Measurements from ENCODE around the gene IVNS1ABP. TPM values are rescaled to one million over a fixed set of nuclear protein-coding genes. Genes with fewer than 3 reads are reported as not detected.

Gene IVNS1ABP
- total RNA-seq, 4 donors from 2014 or later: 51.7 to 87.8 (median 61.1) TPM

- peaks cover 23 to 25% of the 10 kb centered on the region in 2 donors for H3K4me1 ChIP-seq
- no peaks in the 10 kb centered on the region for H3K36me3 ChIP-seq
- no peak overlapping the region for H3K4me3 ChIP-seq (replicated peaks in 1 of 3)
- H3K27ac ChIP-seq: no peak overlapping the region
- DNase-seq: no peak
- WGBS, 2 donors: 77 to 88% methylated on average over 1 of the region's 1 CpG
- intact Hi-C loops (cut with DNase I): loop anchor here (10.0 kb wide), 1 partner anchor 1056 kb away; the partner anchor contains the start of genes ODR4 and TPR
- no peaks in the 10 kb centered on the region for H3K9me3 ChIP-seq
- no peaks in the 10 kb centered on the region for H3K27me3 ChIP-seq
- TF ChIP-seq POLR2A (IDR thresholded peaks at IDR 0.05): no peak
These were observed 2.1 kb upstream of the IVNS1ABP start for GRCh38 chr1:185319139-185319475.

GRCh38 chr1:185318431-185319138 is 1.5 kb upstream of the IVNS1ABP start:
- no peaks in the 10 kb centered on the region for H3K9me3 ChIP-seq
- H3K27ac ChIP-seq: peak overlapping the region; percentile 93 to 98 (median 97)
- intact Hi-C loops (cut with DNase I): loop anchor here (10.0 kb wide), 1 partner anchor 1056 kb away; the partner anchor contains the start of genes ODR4 and TPR
- 79 to 81% methylated on average over 10 of the region's 10 CpGs for WGBS, 2 donors
- H3K4me1 ChIP-seq: peaks cover 23 to 28% of the 10 kb centered on the region in 2 donors
- H3K36me3 ChIP-seq: no peaks in the 10 kb centered on the region
- peak overlapping the region in 1 of 3 donors; percentile 96 for H3K4me3 ChIP-seq (replicated peaks in 1 of 3)
- TF ChIP-seq CTCF (IDR thresholded peaks at IDR 0.05): no peak
- no peak for TF ChIP-seq POLR2A (IDR thresholded peaks at IDR 0.05)
- H3K27me3 ChIP-seq: no peaks in the 10 kb centered on the region
- DNase-seq: no peak

- 24 to 25% methylated on average over 11 of the region's 11 CpGs for WGBS, 2 donors
- TF ChIP-seq POLR2A (IDR thresholded peaks at IDR 0.05) (no peak), CTCF (IDR thresholded peaks at IDR 0.05) (peak in 2 of 6 experiments; percentile 12 to 27)
- Histone ChIP-seq H3K4me1 (peaks cover 25 to 28% of the 10 kb centered on the region in 2 donors), H3K4me3 (replicated peaks in 1 of 3) (peak overlapping the region in 2 of 3 donors; percentile 80 to 96), H3K9me3 (no peaks in the 10 kb centered on the region), H3K27me3 (no peaks in the 10 kb centered on the region), H3K27ac (peak overlapping the region; percentile 93 to 98 (median 97)), H3K36me3 (no peaks in the 10 kb centered on the region)
- DNase-seq: peak; percentile 42 to 47
- intact Hi-C loops (cut with DNase I): loop anchor here (10.0 kb wide), 1 partner anchor 1057 kb away; the partner anchor contains the start of genes ODR4 and TPR
These were observed 855 bp upstream of the IVNS1ABP start for GRCh38 chr1:185317886-185318310.

GRCh38 chr1:185316163-185317033 is 645 bp downstream of the IVNS1ABP start:
- Histone ChIP-seq H3K4me1 (peaks cover 29 to 32% of the 10 kb centered on the region in 2 donors), H3K4me3 (replicated peaks in 1 of 3) (peak overlapping the region; percentile 61 to 96 (median 86)), H3K36me3 (no peaks in the 10 kb centered on the region), H3K9me3 (no peaks in the 10 kb centered on the region), H3K27ac (peak overlapping the region; percentile 70 to 98 (median 97)), H3K27me3 (no peaks in the 10 kb centered on the region)
- WGBS, 2 donors: 0 to 1% methylated on average over 25 to 26 of the region's 88 CpGs
- intact Hi-C loops (cut with DNase I): loop anchor here (10.0 kb wide), 1 partner anchor 1058 kb away; the partner anchor contains the start of genes ODR4 and TPR
- DNase-seq: peak; percentile 92
- TF ChIP-seq CTCF (IDR thresholded peaks at IDR 0.05) (peak in 1 of 6 experiments; percentile 12), POLR2A (IDR thresholded peaks at IDR 0.05) (peak; percentile 18 to 77)

GRCh38 chr1:185315445-185316071 is 1.5 kb downstream of the IVNS1ABP start:
- H3K36me3 ChIP-seq: no peaks in the 10 kb centered on the region
- no peaks in the 10 kb centered on the region for H3K9me3 ChIP-seq
- peaks cover 29 to 32% of the 10 kb centered on the region in 2 donors for H3K4me1 ChIP-seq
- 21 to 26% methylated on average over 8 of the region's 8 CpGs for WGBS, 2 donors
- no peaks in the 10 kb centered on the region for H3K27me3 ChIP-seq
- DNase-seq: no peak
- no peak for TF ChIP-seq CTCF (IDR thresholded peaks at IDR 0.05)
- no peak for TF ChIP-seq POLR2A (IDR thresholded peaks at IDR 0.05)
- intact Hi-C loops (cut with DNase I): loop anchor here (10.0 kb wide), 1 partner anchor 1059 kb away; the partner anchor contains the start of genes ODR4 and TPR
- H3K4me3 ChIP-seq (replicated peaks in 1 of 3): peak overlapping the region in 2 of 3 donors; percentile 86 to 96
- peak overlapping the region in 2 of 3 donors; percentile 97 to 98 for H3K27ac ChIP-seq
